ENCODE data around the gene TMIE.

Gene TMIE

GRCh38 chr3:46675843-46676567 is 25.2 kb upstream of the TMIE start:
- Histone ChIP-seq H3K4me1 (peaks cover 13% of the 10 kb centered on the region), H3K4me2 (no peak overlapping the region), H4K20me1 (no peaks in the 10 kb centered on the region), H3K9ac (no peak overlapping the region), H3K4me3 (no peak overlapping the region), H3K9me3 (no peaks in the 10 kb centered on the region), H3K27me3 (no peaks in the 10 kb centered on the region), H3K27ac (no peak overlapping the region), H3K36me3 (no peaks in the 10 kb centered on the region)
- TF ChIP-seq Cebpa-rat (IDR thresholded peaks at IDR 0.05): no peak

DNA sequence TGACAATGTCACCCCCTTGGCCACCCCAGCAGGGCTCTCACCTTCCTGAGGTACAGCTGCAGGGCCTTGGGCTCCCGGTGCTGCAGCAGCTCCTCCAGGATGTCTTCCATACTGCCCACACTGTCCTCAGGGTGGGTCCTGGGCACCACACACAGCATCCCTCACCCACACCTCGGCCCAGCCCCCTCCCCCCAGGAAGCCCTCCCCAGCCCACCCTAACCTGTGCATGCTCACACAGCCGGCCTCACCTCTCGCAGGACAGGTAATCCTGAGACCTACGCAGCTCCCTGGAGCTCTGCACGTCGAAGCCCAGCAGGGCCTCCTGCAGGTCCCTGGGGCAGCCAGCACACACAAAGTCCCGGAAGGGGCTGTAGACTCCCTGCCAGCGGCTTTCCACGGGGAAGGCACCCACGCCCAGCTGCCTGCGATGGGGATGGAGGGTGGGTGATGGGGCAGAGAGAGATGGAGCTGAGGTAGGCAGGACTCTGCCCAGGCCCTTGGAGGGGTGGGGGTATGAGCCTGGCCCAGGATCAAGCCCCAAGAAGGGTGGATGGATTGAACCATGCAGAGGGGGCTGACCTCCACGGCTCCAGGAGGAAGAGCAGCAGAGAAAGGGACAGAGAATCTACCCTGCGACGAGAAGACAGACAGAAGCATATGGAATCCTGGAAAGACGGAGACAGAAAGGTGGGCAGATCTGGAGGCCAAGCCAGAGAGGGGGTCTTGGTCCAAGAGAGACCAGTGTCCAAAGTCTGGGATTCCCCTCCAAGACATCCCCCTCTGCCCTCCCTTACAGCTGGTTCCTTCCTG is 24.4 kb upstream of the TMIE start:
- Histone ChIP-seq H3K4me1 (peaks cover 14% of the 10 kb centered on the region), H4K20me1 (no peaks in the 10 kb centered on the region), H3K4me2 (no peak overlapping the region), H3K27ac (no peak overlapping the region), H3K9ac (no peak overlapping the region), H3K9me3 (no peaks in the 10 kb centered on the region), H3K27me3 (no peaks in the 10 kb centered on the region), H3K4me3 (no peak overlapping the region), H3K36me3 (no peaks in the 10 kb centered on the region)
- TF ChIP-seq Cebpa-rat (IDR thresholded peaks at IDR 0.05): no peak

GRCh38 chr3:46677411-46677726 is 23.8 kb upstream of the TMIE start:
- peaks cover 19% of the 10 kb centered on the region for H3K4me1 ChIP-seq
- H3K9ac ChIP-seq: no peak overlapping the region
- TF ChIP-seq Cebpa-rat (IDR thresholded peaks at IDR 0.05): no peak
- no peak overlapping the region for H3K4me2 ChIP-seq
- H3K9me3 ChIP-seq: no peaks in the 10 kb centered on the region
- H4K20me1 ChIP-seq: no peaks in the 10 kb centered on the region
- no peaks in the 10 kb centered on the region for H3K27me3 ChIP-seq
- no peak overlapping the region for H3K4me3 ChIP-seq
- no peaks in the 10 kb centered on the region for H3K36me3 ChIP-seq
- H3K27ac ChIP-seq: no peak overlapping the region

- H3K36me3 ChIP-seq: no peaks in the 10 kb centered on the region
- peaks cover 23% of the 10 kb centered on the region for H3K4me1 ChIP-seq
- no peaks in the 10 kb centered on the region for H4K20me1 ChIP-seq
- TF ChIP-seq Cebpa-rat (IDR thresholded peaks at IDR 0.05): no peak
- H3K27me3 ChIP-seq: no peaks in the 10 kb centered on the region
- H3K4me2 ChIP-seq: no peak overlapping the region
- no peaks in the 10 kb centered on the region for H3K9me3 ChIP-seq
- H3K4me3 ChIP-seq: no peak overlapping the region
- no peak overlapping the region for H3K27ac ChIP-seq
- H3K9ac ChIP-seq: no peak overlapping the region
Observed at GRCh38 chr3:46678280-46678679, 22.9 kb upstream of the TMIE start.

DNA sequence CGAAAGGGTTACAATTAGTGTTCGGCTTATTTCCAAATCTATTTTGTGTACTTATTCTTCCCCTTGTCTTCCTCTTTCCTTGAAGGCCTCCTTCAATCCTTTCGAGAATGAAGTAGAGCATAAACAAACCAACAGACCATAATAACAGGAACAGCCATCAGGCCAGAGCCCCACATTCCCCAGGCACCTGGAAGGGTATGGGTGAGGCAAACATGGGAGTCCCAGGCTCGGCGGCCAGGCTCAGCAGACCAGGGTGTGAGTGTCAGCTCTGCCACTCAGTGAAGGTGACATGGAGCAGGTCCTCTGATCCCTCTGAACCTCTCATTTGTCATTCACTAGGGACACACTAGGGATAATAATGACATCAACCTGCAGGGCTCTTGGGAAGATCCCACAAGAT is 21.5 kb upstream of the TMIE start:
- H3K9me3 ChIP-seq: no peaks in the 10 kb centered on the region
- H3K27ac ChIP-seq: no peak overlapping the region
- H3K4me3 ChIP-seq: no peak overlapping the region
- no peaks in the 10 kb centered on the region for H4K20me1 ChIP-seq
- peaks cover 23% of the 10 kb centered on the region for H3K4me1 ChIP-seq
- H3K36me3 ChIP-seq: no peaks in the 10 kb centered on the region
- peak overlapping the region; percentile 42 for H3K4me2 ChIP-seq
- no peaks in the 10 kb centered on the region for H3K27me3 ChIP-seq
- H3K9ac ChIP-seq: no peak overlapping the region
- TF ChIP-seq Cebpa-rat (IDR thresholded peaks at IDR 0.05): no peak

DNA sequence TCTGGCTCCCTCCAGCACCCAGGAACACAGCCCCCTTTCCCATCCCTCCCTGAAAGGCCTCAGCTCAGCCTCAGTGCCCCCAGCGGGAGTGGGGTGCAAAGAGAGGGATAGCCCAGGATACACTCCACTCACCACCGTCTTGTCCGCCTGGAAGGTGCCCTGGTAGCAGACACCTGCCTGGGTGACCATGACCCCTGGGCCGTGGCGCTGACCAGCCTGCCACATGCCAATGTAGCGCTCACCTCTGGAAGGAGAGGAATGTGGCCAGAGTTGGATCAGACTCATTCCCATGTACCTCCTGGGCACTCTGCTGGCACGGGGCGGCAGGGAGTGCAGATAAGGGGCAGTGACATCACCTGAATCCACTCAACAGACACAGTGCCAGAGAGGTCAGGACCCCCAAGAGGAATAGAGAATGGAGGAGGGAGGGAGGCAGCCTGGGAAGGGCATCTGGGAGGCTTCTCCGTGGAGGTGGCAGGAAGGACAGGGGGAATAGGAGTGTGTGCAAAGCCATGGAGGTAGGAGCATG is 20.8 kb upstream of the TMIE start:
- no peak overlapping the region for H3K4me2 ChIP-seq
- no peak overlapping the region for H3K9ac ChIP-seq
- no peaks in the 10 kb centered on the region for H4K20me1 ChIP-seq
- H3K4me1 ChIP-seq: peaks cover 23% of the 10 kb centered on the region
- no peak for TF ChIP-seq Cebpa-rat (IDR thresholded peaks at IDR 0.05)
- H3K36me3 ChIP-seq: no peaks in the 10 kb centered on the region
- no peak overlapping the region for H3K4me3 ChIP-seq
- H3K27ac ChIP-seq: no peak overlapping the region
- no peaks in the 10 kb centered on the region for H3K9me3 ChIP-seq
- no peaks in the 10 kb centered on the region for H3K27me3 ChIP-seq

DNA sequence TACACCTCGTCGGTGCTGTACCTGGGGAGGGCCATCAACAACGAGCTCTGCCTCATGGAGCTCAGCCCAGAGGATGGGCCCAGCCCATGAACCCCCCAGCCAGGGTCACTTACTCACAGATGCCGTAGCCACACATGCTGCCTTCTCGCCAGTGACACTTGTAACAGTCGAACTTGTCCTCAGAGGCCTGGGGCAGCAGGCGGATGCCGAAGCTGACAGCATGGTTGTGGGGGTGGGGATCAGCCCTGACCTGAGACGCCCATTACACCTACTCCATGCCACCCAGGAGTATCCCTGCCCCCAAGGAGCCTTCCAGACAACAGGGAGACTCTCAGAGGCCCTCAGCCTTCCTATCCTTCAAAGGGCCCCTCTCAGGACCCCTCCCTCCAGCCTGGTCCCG is 19.8 kb upstream of the TMIE start:
- Histone ChIP-seq H3K36me3 (no peaks in the 10 kb centered on the region), H3K9me3 (no peaks in the 10 kb centered on the region), H3K4me2 (peak overlapping the region; percentile 62; the same call in 1 of the 2 replicates), H3K4me3 (no peak overlapping the region), H3K9ac (no peak overlapping the region), H4K20me1 (no peaks in the 10 kb centered on the region), H3K27ac (no peak overlapping the region), H3K27me3 (no peaks in the 10 kb centered on the region), H3K4me1 (peaks cover 23% of the 10 kb centered on the region)
- TF ChIP-seq Cebpa-rat (IDR thresholded peaks at IDR 0.05): no peak

DNA sequence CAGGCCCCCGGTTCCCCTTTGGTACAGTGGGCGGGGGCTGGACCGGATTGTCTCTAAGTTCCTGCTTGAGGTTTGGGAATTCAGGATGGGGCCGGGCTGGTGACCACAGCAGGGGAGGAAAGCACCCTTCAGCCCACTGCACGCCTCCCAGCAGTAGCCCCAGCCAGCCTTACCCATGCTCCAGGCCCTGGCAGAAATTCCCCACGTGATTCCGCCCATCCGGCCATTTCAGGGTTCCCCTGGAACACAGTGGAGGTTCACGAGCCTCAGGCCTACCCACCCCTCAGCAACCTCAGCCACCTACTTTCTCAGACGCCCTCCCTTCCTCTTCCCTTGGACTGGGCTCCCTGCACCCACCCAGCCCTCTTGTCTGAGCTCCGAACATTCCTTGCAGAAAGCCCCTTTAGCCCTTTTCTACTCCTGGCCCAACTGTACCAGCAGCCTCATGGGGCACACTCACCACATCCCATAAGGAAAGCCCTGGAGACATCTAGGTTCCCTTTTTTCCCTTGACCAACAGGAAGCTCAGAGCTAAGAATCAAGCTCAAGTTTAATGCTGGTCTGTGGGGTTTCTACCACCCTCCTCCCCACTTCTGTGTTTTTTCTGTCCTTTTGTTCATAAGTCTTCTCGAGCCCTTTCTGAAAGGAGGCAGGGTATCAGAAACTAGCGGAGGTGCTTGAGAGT is 19.2 kb upstream of the TMIE start:
- TF ChIP-seq Cebpa-rat (IDR thresholded peaks at IDR 0.05): no peak
- Histone ChIP-seq H3K36me3 (no peaks in the 10 kb centered on the region), H3K4me1 (peaks cover 23% of the 10 kb centered on the region), H3K9ac (peak overlapping the region; percentile 40; the same call in 1 of the 2 replicates), H3K4me2 (peak overlapping the region; percentile 62), H4K20me1 (no peaks in the 10 kb centered on the region), H3K4me3 (no peak overlapping the region), H3K9me3 (no peaks in the 10 kb centered on the region), H3K27me3 (no peaks in the 10 kb centered on the region), H3K27ac (peak overlapping the region; percentile 44; the same call in 1 of the 2 replicates)

DNA sequence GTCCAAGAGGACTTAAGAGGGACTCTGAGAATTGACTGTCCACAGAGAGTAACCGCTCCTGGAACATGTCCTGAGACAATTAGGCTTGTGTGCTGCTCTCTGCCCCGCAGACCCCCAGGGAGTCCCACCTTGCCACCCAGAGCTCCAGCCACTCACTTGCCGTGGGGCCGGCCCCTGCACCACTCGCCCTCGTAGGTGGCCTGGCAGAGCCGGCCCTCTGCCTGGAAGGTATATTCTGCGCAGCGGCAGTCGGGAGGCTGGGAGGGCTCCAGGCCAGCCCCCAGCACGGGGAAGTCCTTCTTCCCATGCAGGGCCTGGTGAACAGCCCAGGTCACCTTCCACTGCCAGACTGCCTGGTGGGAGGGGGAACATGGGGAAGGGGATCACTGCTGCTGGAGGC is 18.2 kb upstream of the TMIE start:
- TF ChIP-seq Cebpa-rat (IDR thresholded peaks at IDR 0.05): no peak
- Histone ChIP-seq H3K9me3 (no peaks in the 10 kb centered on the region), H3K27ac (no peak overlapping the region), H3K9ac (no peak overlapping the region), H3K4me1 (peaks cover 23% of the 10 kb centered on the region), H4K20me1 (no peaks in the 10 kb centered on the region), H3K4me3 (no peak overlapping the region), H3K27me3 (no peaks in the 10 kb centered on the region), H3K4me2 (no peak overlapping the region), H3K36me3 (no peaks in the 10 kb centered on the region)

DNA sequence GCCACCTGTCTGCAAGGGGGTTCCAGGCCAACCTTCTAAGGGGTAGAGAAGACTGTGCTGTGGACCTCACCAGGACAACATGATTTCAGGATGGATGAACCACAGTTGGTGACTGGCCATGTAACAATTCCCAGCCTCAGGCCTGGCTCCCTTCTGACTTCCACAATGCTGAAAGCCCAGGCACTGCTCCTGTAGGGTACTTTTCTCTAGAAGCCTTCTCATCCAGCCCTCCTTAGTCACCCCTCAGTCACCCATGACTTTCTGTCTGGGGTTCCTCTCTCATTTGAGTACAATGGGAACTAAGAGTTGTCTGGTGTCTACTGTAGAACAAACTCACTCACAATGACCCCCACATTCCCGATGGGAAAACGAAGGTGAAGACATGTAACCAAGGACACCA is 16.3 kb upstream of the TMIE start:
- Histone ChIP-seq H3K27me3 (no peaks in the 10 kb centered on the region), H3K27ac (no peak overlapping the region), H4K20me1 (no peaks in the 10 kb centered on the region), H3K4me1 (peaks cover 12% of the 10 kb centered on the region), H3K4me2 (no peak overlapping the region), H3K4me3 (no peak overlapping the region), H3K9ac (no peak overlapping the region), H3K9me3 (no peaks in the 10 kb centered on the region), H3K36me3 (no peaks in the 10 kb centered on the region)
- TF ChIP-seq Cebpa-rat (IDR thresholded peaks at IDR 0.05): no peak
